Glomerular visceral epithelial cell (primary cell): Measurements from ENCODE around the gene MACROD2.
"Not testable (repeated sequence)": the region's sequence is repeated elsewhere in the genome, so short reads cannot be mapped to it uniquely, and the experiment has no call there.

Experiments
- DNase-seq: peaks from one replicate; pipeline ENCODE4 v3.0.0-alpha.2; 2016; ENCODE audit errors: extremely low spot score

MACROD2 gene

DNA sequence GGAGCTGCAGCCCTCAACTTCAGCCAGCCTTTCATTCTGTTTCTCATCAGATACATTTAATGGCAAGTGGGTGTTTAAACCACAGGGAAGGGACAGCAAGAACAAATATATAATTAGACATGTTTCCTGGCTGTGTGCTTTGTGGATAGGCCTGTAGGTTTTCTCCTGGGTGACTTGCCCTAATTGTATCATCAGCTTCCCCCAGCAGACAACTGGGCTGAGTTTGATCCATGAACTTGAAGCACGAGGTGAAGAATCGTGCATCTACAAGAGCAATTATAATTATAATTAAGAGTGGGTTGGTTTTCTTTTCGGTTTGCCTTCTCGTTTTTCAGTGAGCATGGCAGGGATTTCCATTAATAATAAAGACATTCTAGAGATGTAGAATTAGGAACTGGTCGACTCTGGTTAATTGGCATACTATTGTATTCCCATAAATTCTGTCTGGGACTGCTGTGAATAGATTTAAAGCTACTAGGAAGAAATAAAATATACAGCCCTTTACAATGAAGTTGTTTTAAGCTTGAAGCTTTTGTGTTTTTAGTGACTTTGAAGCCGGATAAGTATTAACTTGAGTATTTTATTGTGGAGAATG lies 1525.7 kb downstream of the MACROD2 start:
- no peak for DNase-seq

DNA sequence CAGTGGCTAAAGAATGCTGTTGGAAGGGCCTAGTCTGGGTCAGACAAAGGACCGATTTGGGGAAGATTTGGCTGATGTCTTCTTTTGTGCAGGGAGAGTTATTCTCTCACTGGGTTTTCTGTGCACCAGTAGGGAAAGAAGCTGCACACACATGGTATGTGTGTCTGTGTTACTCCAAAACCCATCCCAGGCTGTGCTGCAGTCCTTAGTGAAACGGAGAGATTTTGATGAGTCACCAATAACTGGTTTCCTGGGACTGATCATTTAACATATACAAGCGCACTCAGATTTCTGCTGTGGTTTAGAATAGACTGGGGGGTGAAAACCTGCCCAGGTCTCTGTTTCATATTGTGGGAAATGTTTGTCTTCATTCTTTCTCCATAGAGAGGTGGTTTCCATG lies 1528.1 kb downstream of the MACROD2 start:
- no peak for DNase-seq

DNA sequence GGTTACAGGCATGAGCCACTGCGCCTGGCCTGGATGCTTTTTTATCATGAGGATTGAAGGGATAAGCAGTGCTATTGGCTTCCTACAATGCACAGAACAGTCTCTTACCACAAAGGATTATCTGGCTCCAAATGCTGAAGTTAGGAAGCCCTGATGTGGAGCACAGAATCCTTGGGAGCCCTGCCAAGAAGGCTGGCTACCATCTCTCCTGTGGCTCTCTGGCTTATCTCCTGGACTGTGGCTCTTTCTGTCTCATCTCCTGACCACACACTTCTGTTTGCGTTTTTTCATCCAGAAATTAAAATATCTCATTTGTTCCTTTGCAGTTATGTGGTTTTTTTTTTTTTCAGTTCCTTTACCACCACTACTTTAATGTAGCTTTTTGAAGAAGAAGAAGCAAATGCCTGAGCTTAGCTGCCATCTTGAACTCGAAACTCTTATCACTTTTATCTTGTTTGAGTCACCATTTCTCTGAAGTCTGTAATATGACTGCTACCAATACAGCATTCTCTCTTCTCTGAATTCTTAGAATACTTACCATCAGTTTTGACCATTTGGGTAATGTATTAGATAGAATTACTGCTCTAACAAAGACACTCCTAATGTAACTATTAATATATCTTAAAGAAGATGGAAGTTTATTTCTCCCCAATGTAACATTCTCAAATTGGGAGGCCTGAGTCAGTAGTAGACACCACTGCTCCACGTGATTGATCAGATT lies 1533.2 kb downstream of the MACROD2 start:
- DNase-seq = no peak

DNA sequence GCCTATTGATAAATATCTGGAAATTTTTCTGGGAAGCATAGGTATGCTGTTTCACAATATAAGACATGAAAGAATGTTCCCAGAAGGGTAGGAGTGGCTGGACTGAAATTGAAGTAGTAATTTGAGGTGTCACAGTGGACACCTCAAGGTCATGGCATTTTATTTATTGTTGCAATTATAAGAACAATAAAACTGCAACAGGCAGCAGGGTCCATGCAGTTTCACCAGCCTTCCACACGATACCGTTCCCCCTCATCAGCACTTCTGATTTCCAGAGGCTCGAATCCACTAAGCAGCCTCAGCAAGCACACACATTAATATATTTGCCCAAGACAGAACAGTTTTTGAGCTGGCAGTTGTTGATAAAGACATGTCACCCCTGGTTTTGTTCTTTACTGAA lies 1540.5 kb downstream of the MACROD2 start:
- DNase-seq = no peak

DNA sequence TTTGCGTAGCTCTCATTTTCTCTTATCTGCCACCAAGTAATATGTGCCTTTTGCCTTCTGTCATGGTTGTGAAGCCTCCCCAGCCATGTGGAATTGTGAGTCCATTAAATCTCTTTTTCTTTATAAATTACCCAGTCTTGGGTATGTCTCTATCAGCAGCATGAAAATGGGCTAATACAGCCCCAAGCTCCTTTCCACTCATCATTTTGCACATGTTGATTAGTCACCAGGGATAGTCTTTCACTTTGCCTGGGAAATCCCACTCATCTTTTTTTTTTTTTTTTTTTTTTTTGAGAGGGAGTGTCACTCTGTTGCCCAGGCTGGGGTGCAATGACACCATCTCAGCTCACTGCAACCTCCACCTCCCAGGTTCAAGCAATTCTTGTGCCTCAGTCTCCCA lies 1541.9 kb downstream of the MACROD2 start:
- not testable (repeated sequence) for DNase-seq

DNA sequence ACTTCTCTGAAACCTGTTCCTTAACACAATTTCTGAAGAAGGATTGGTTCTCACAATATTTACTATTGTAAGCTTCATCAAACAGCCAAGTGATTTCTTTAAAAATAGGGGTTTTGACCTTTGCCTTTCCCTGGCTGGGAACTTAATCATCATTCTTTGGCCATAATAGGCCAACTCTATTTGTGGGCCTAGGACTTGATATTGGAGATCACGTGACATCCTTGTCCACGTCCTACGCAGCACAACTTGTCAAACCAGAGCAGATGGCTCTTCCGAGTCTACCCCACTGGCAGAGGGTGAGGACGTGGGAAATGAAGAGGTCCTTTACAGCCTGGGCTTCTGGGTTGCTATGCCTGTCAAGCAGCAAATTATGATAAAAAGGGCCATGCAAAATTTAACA lies 1547.3 kb downstream of the MACROD2 start:
- no peak for DNase-seq

DNA sequence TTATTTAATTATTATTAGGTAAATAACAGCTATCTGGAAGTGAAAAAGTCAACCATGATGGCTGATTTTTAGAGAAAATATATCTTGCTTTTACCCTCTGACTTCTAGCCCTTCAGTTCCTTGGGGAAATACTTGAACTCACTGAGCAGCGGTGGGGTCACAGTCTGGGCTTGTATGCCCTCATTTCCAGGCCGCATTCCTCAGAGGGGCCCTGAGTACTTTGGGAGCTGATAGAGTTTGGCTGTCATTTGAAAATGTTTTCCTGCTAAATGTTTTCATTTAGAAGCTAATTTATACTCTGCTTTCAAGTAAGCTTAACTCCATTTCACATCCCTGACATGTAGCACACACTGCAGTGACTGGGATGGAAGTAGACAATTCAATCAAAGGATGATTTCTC lies 1549.4 kb downstream of the MACROD2 start:
- DNase-seq = no peak

DNA sequence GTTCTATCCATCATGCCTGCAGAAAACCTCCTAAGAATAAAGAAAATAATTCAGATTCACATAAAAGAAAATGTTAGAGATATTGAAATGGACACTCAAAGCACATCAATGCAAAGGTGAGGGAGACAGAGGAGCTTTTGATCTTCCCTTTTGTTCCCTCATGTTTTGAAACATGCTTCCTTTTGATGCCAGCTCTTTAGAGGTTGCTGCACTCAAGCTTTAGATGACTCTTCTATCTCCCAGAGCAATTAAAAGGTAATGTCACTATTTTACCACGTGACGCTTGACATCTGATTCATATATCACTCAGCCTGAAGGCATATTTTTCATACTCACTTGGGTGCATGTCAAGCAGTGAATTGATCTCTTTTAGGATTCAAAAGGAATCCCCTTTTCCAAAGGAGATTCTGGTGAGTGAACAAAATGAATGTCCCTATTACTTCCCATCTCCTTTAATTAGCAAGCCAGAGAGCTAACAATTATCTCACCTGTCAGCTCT lies 1551.3 kb downstream of the MACROD2 start:
- no peak for DNase-seq

DNA sequence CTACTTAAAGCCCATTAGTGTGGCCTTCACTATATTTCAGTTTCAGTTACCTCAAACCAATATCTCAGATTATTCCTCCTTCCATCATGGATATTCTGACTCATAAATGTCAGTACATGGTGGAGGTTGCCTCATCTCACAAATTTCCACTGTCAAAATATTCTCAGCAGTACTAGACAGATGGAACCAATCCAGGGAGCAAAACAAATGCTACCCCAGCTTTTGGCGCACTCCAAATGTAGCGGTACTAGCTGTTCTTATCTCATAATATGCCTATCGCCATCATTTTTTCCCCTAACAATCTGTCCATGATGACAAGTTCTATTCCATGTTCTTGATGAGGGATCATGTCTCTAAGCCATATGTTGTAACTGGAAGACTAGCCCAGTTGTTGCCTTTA lies 1551.8 kb downstream of the MACROD2 start:
- DNase-seq = no peak

DNA sequence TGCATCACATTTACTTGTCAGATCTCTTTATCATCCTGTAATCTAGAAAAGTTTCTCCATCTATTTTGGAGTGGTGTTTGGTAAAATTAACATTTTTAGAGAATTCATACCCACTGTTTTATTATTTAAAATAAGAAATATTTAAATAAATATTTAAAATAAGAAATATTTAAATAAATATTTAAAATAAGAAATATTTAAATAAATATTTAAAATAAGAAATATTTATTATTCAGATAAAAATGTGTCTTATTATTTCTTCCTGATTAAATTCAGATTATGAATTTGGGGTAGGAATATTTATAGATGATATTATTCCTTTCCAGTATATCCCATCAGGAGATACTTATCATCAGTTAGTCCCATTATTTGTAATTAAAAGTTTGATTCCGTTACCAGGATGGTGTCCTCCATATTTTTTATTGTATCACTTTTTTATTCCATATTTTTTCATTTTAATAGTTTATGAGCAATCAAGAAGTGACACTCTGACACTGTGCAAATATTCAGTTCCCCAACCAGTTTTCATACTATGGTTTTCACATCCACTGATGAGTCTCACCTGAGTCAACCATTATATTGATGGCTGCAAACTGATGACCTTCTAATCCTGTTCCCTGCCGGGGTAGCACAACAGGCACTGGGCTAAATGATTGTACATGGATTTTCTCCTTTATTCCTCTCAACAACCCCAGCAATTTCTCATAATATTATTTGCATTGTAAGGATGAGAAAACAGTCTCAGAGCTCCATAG lies 1555.0 kb downstream of the MACROD2 start:
- DNase-seq = no peak

DNA sequence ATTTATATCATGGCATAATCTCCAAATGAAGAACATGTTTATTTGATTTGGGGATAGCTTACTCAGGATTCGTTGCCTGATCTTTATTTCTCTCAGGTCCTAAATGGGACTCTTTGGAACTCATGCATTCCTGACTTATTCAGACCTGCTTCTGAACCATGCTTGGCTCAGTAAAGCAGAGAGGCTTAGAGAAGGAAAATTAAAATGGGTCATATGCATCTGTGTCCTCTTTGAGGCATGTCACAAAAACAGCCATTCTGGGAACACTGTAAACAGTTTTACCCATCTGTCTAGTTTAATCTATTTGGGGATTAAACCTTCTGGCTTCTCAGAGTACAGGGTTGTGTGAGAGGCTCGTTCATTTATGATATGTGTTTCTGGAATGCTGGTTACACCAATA lies 1560.6 kb downstream of the MACROD2 start:
- DNase-seq = no peak

DNA sequence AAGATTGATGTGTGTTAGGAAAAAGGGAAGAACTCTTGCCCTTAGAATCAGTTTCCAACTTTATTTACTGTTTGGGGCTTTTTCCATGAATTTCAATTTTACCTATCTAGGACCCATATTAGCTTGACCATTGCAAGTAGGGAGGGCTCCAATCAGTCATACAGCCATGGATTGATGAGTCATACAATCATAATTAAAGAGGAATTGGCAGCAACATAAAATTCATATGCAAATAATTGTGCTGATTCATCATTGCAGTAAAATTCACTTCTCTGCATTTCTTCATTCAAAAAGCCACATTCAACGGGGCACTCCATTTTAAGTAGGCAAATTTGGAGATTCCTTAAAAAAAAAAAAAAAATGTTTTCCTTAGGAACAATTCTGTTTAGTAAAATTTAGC lies 1561.6 kb downstream of the MACROD2 start:
- no peak for DNase-seq

DNA sequence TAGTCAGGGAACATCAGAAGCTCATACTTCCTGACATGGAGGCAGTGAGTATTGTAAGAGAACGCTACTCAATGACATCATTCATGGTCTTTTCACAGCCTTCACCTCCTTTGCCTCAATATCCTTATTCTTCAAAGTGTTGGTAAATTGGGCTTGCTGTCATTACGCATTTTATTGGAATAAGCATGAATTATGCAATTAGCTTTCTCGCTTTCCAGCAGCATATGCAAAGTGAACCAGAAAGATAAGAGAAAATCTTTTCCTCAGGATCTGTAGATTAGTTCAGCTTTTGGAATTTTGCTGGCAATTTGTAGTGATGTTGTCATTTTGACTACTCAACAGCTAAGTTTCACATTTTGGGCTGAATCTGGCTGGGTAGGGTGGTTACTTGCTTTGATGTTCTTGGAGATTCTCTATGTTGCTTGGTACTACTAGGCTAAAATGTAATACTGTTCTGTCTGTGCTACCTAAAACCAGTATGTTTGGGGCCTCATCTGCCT lies 1565.8 kb downstream of the MACROD2 start:
- no peak for DNase-seq

DNA sequence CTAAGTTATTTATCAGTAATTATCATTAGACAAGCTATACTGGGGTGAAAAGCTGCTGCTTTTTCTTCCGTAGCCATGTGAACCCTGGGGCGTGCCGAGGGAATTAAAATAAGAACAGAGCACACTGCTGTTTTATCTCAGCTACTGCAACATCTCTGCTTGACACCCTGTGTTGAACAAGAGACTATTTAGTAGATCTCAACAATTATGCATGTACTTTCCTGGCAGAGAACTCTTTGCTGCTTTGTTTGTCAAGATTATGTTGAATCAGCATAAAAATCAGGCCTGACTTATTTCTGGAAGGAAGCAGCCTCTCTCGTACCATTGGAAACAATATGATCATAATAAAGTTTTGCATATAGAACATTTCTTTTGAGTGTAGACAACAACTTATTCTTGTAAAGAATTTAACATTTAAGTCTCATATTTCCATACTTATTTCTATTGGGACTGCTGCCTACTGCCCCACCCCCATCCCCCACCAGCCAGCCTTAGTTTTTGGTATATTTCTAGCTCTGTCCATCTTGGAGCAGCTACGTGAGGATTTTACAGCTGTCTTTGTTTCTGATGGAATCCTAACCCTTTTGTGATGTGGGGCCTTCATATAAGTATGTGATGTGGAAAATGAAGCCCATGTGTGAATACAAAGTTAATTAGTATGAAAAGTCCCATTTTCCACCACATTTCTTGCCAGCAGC lies 1566.5 kb downstream of the MACROD2 start:
- no peak for DNase-seq

DNA sequence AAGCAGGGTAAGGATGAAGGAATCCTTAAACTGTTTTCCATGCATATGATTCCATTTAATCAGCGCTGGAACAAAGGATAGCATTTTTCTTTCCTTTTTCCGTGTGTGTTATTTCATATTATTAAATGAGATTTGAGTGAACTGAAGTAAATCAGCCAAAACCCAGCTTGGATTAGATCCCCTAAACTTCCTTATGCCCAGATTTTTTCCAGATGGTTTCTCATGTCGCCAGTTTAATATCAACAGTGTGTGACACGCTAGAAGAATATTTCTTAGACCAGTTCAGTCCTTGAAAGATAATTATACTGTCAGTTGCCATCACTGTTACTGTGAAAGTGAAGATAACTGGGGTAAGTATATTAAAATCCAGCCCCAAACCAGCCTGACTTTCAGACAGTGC lies 1568.5 kb downstream of the MACROD2 start:
- no peak for DNase-seq

DNA sequence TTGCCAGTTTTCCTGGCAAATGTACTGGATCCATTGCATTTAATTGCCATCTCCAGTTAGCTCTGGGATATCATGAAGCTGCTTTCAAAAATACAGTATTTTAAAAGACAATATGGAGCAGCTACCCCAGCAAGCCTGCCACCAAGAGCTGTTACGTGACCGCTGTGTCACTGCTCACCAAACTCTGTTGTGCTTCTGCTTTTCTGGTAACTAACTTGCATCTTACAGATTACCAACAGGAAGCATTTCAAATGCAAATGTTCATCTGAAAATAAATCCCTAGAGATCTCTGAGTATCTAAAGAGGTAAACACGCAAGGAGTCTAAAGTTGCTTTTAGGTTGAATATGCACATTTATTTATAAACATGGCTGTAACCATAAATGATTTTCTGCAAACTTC lies 1569.7 kb downstream of the MACROD2 start:
- no peak for DNase-seq

DNA sequence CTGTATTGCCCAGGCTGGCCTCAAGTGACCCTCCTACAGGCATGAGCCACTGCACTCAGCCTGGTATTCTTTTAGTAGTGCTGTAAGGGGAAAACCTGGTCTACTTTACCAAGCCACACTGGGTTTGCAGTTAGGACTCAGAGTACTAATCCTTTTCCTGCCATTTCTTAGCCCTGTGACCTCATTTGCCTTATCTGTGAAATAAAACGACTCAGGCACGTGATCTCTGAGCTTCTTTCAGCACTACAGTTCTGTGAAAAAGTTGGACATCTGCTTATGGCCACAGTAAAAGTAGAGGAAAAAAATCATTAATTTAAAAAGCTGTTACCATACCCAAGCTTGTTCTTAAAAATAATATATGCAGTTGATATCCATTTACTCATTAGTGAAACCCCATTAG lies 1570.5 kb downstream of the MACROD2 start:
- no peak for DNase-seq

DNA sequence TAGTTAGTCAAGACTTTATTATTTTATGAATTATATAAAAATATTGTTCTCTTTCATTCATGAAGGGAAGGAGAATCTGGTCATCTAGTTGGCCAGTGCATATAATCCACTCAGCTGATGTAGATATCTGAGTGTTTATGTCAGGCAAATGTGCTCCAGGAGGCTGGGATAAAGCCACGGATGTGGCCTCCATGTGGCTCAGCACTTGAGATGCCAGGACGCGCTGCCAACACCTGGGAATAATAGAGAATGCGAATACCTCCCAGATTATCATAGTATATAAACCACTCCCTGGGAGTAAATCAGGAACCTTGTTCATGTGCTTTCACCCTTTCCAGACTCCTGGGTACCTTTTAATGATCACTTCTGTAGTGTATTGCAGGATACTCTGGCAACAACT lies 1571.9 kb downstream of the MACROD2 start:
- no peak for DNase-seq

DNA sequence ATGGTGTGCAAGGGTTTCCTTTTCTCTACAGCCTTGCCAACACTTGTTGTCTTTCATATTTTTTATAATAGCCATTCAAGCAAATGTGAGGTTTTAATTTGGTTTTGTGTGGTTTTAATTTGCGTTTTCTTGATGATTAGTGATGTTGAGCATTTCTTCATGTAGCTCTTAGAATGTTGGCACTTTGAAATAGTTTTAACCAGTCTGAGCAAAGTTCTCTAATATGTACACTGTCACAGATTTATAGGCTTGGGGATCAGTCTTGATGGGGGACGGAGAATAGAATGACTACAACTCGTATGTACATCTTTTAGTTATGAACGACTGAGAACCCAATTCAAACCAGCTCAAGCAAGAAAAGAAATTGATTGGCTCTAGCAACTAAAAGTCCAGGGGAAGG lies 1574.8 kb downstream of the MACROD2 start:
- no peak for DNase-seq

DNA sequence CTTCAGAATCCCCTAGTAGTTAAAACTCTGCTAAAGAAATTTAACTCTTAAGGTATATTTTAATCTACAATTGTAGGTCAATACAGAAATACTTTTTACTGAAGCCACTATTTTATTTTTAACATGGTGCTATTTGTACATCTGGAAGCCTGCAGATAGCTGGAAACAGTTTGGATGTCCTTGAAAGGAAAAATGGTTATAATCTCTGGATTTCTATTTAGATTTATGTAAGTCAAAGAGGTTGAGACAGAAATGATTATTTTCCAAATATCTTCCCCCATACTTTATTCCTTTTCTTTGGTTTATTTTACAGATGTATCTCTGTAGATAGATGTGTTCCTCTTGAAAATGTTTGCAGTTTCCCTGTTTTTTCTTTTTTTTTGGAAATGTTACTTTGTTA lies 1575.7 kb downstream of the MACROD2 start:
- no peak for DNase-seq

DNA sequence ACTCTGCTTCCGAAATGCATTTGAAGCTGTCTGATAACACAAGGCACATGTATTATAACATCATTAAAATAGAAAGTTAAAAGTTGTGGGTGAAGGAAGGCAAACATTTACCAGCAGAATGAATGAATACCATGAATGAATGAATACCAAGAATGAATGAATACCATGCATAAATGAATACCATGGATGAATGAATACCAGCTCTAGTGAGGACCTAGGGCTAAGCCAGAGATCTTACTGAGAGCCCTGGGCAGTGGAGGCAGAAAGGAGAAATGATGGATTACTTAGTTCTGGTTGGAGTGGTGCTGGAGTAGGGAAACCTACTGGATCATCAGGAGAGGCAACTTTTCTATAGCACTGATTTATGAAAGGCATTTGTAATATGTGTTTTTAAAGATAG lies 1579.9 kb downstream of the MACROD2 start:
- DNase-seq = no peak

DNA sequence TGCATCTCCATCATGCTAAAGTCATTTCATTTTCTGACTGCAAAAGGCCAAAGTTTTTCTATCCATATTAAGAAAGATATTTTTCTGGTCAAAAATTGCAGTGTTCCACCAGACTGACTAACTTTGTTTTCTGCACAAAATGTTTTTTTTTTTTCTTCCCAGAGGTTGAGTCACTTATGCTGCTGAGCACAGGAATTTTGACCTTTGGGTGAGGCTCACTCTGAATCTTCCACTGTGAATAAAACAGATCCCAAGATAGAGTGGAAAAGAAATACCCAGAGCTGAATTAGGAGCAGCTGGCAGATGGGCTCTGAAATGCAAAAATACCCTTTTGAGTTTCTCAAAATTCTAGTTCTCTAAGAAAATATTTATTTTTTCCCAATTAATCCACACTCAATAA lies 1581.1 kb downstream of the MACROD2 start:
- no peak for DNase-seq
